NCI-H1105 treated with DMSO at 0.1 percent for 48 hours (cell line): ENCODE results near the gene TFG.

ENCODE experiments used
- DNase-seq: peaks from one replicate; lab custom pipeline; 2025; lab: John Stamatoyannopoulos, UW

The TFG gene

GRCh38 chr3:100754563-100755334 lies 45.5 kb downstream of the TFG start:
- no peak for DNase-seq

GRCh38 chr3:100756441-100756840 lies 47.1 kb downstream of the TFG start:
- no peak for DNase-seq

- DNase-seq, result no peak
Measured at GRCh38 chr3:100759159-100759558, 49.9 kb downstream of the TFG start.

DNA sequence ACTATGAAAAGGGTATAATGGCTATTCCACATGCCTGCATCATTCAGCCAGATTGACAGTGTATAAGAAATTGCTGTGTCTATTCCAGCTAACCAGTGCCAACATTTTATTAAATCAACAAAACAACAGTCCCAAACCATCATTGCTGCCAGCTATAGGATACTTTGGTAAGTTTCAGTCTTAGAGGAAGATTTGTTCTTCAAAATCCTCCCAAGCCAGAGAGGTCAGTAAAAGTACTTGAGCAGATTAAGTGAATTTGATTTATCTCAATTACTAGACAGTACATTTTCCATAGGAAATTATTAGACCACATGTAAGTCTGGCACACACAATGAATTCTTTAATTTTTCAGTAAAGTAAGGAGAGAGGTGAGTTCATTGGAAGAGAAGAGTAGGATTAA lies 50.7 kb downstream of the TFG start:
- DNase-seq, result no peak

GRCh38 chr3:100760377-100760776 lies 51.1 kb downstream of the TFG start:
- DNase-seq, result no peak

- no peak for DNase-seq
Measured at GRCh38 chr3:100761211-100761942, 52.1 kb downstream of the TFG start.

DNA sequence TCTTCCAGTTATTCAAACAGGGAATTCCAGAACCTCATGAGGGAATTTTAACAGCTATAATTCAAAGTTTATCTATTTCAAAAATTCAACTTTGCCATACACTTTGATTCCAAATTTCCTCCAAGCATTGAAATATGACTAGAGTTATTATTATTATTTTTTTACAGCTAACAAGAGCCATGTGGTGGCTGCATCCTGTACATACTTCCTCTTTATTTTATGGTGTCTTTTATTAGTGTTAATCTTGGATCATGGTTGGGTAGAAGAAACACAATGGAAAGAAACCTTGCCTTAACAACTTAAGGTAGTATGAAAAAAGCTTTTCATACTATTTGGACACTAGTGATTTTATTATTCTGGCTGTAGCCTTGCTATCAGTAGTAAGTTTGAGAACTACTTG lies 52.7 kb downstream of the TFG start:
- no peak for DNase-seq

GRCh38 chr3:100765437-100765975 lies 56.2 kb downstream of the TFG start:
- no peak for DNase-seq

GRCh38 chr3:100766069-100766468 lies 56.8 kb downstream of the TFG start:
- DNase-seq, result no peak

GRCh38 chr3:100769693-100770092 lies 60.4 kb downstream of the TFG start:
- no peak for DNase-seq

GRCh38 chr3:100775226-100775625 lies 65.9 kb downstream of the TFG start:
- DNase-seq, result no peak

- DNase-seq, result no peak
Measured at GRCh38 chr3:100775669-100776068, 66.4 kb downstream of the TFG start.

DNA sequence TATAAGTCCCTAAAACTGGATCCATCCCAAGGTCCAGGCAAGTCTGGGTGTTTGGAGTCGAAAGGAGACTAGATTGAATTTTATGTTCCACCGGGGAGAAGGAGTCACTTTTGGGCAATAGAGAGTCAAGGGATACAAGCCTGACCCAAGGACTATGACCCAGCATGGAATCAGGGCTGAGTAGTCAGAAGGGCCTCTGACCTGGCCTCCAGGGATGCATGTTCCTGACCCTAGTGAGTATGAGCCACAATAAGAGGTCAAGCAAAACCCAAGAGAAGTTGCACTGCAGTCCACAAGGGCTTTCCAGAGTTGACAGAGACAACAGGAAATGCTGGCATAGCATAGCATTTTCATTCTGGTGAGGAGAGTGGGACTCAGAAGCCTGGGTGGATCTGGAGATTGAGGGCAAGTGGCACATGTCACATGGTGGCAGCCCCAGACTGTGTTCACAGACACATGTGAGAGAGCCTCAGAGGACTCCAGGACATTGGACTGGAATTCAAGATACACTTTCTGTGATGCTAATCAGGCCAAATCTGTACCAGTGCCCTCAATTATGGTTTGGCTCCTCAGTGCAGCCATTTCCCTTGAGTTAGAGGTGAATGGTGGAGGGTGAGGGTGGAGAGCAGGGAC lies 66.9 kb downstream of the TFG start:
- DNase-seq, result no peak

GRCh38 chr3:100776746-100777145 lies 67.5 kb downstream of the TFG start:
- no peak for DNase-seq

DNA sequence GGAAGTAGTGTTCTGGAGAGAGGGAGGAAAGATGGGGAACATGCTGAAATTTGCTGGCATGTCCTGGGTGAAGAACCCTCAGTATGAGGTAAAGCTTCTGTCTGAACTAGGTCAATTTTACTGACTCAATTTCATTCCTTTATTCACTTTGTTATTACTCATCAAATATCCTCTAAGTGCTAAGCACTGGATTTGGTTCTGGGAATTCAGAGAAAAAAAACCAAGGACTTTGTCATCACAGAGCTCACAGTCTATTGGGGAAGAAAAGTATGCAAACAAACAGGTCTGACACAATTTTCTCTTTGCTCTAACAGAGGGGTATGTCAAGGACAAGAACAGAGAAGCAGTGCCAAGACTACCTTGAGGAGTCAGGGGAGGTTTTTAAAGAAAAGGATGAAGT lies 68.0 kb downstream of the TFG start:
- no peak for DNase-seq

DNA sequence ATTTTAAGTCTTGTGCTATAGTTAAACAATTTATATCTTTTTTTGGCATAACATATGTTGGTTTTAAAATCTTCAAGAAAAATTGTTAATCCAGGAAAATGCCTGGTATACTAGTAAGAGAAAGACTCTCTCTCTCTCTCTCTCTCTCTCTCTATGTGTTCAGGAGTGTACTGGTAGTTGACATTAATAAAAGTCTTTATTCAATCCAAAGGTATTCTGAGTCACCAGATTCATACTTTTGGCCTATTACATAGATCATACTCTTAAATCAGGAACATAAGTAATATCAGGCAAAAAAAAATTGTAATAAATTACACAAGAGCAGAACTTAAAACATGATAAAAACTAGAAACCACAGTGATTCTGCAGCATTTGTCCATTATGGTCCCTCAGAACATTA lies 70.2 kb downstream of the TFG start:
- DNase-seq, result no peak

DNA sequence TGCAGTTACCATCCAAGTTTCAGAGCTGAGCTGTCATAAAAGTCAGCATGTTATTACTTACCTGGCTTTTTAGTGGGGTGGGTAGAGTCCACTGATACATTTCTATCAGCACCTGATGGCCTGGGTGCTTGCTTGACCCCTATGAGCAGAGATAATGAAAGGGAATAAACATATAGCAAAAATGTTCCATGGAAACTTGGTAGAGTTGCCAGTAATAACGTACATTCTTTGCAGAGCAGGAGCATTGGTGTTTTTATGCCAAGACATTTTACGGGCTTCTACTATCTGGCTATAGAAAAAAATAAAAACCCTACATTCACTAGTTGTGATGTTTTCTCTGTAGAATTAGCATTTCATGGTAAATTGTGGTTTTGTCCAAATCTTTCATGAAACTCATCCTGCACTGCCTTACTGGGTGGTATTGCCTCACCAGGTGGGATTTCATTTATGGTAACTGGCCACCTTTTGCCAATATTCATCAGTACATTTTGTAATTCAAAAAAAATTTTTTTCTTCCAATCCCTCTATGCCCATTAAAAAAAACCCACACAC lies 70.9 kb downstream of the TFG start:
- DNase-seq, result no peak

- DNase-seq, result no peak
Measured at GRCh38 chr3:100781301-100781700, 72.0 kb downstream of the TFG start.

GRCh38 chr3:100782348-100782747 lies 73.1 kb downstream of the TFG start:
- no peak for DNase-seq

GRCh38 chr3:100782906-100783305 lies 73.6 kb downstream of the TFG start:
- DNase-seq, result no peak

DNA sequence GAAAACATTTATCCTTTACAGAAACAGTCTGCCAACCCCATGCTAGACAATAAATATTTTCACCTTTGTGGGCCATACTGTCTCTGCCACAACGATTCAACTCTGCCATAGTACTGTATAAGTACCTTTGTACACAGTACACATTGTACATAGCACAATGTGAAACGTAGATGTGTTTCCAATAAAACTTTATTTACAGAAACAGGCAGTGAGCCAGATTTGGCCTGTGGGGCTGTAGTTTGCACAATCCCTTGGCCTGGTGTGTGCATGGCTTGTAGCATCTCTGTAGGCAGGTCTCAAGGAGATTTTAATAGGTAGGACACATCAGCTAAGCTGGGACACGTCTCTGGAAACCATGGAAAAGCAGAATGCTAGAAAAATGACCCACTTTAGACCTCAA lies 74.3 kb downstream of the TFG start:
- DNase-seq, result no peak

- DNase-seq, result no peak
Measured at GRCh38 chr3:100789579-100789978, 80.3 kb downstream of the TFG start.

DNA sequence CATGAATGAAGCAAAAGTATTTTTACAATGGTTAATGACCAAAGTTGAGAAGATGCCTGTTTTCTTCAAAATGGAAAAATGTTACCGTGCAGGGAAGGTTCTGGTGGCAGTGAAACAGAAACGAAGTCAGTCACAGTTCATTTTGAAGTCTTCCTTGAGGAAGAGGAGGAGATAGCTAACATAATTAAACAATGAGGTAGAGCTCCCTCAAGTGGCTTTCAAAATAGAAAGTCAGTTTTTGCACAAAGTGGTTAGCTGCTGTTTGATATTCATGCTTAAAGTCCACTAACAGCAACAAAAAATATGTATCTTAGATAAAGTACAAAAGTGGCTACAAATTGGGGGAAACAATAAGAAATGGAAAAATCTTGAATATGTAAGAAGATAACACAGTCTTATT lies 87.3 kb downstream of the TFG start:
- DNase-seq, result no peak
